Loucy (cell line): ENCODE results near the gene PI4KA.

ENCODE experiments used
- H2AFZ ChIP-seq: fragments of 200-600 bp; sonication (generic); 2 replicates; pipeline ENCODE4 v1.6.0; 2016; ENCODE audit warnings: antibody characterized with exemption, mild to moderate bottlenecking, low read length, moderate library complexity
- H3F3A ChIP-seq: fragments of 200-600 bp; 2 replicates; pipeline ENCODE4 v1.6.0; 2016; ENCODE audit warnings: antibody characterized with exemption, low read depth, mild to moderate bottlenecking
- H3K27me3 ChIP-seq: fragments of 200-600 bp; sonication (generic); 2 replicates; pipeline ENCODE4 v1.6.1; 2014; ENCODE audit warnings: low read length, mild to moderate bottlenecking; ENCODE audit not compliant: insufficient read depth, poor library complexity, severe bottlenecking
- H3K36me3 ChIP-seq: fragments of 200-600 bp; sonication (generic); 2 replicates; pipeline ENCODE4 v1.6.1; 2016; ENCODE audit warnings: low read length; ENCODE audit not compliant: insufficient read depth
- H3K4me1 ChIP-seq: fragments of 200-600 bp; sonication (generic); 2 replicates; pipeline ENCODE4 v1.5.1; 2014; ENCODE audit warnings: low read length, mild to moderate bottlenecking; ENCODE audit not compliant: insufficient read depth, poor library complexity, severe bottlenecking
- H3K4me2 ChIP-seq: fragments of 200-600 bp; sonication (generic); 2 replicates; pipeline ENCODE4 v1.6.0; 2014; ENCODE audit warnings: antibody characterized with exemption, low read length, low read depth, mild to moderate bottlenecking; ENCODE audit not compliant: poor library complexity, severe bottlenecking
- H3K4me3 ChIP-seq: fragments of 200-600 bp; sonication (generic); 2 replicates; pipeline ENCODE4 v1.5.1; 2014; ENCODE audit warnings: low read length, mild to moderate bottlenecking, mixed read lengths; ENCODE audit not compliant: poor library complexity, severe bottlenecking
- H3K79me2 ChIP-seq: fragments of 200-600 bp; sonication (generic); 2 replicates; pipeline ENCODE4 v1.6.1; 2014; ENCODE audit warnings: low read length; ENCODE audit not compliant: insufficient read depth
- H3K9ac ChIP-seq: fragments of 200-600 bp; sonication (generic); 2 replicates; pipeline ENCODE4 v1.6.0; 2014; ENCODE audit warnings: mild to moderate bottlenecking, low read depth, low read length, moderate library complexity; ENCODE audit not compliant: poor library complexity, severe bottlenecking
- H3K9me2 ChIP-seq: fragments of 200-600 bp; sonication (generic); replicated peaks from 2 replicates; pipeline ENCODE4 v1.6.1; 2016; ENCODE audit warnings: low read depth, low read length, mixed read lengths
- H3K9me3 ChIP-seq: fragments of 200-600 bp; sonication (generic); 2 replicates; pipeline ENCODE4 v1.6.1; 2014; ENCODE audit warnings: mild to moderate bottlenecking, antibody characterized with exemption, low read length, low read depth; ENCODE audit not compliant: insufficient read depth
- H4K20me1 ChIP-seq: fragments of 200-600 bp; sonication (generic); 2 replicates; pipeline ENCODE4 v1.6.0; 2014; ENCODE audit warnings: antibody characterized with exemption, low read length, mild to moderate bottlenecking; ENCODE audit not compliant: insufficient read depth, poor library complexity, severe bottlenecking
- EZH2phosphoT487 ChIP-seq: fragments of 200-600 bp; IDR thresholded peaks from 2 replicates; pipeline ENCODE4 v1.6.1; 2018; ENCODE audit warnings: antibody characterized with exemption, mild to moderate bottlenecking, moderate library complexity, borderline replicate concordance
- TF ChIP-seq, protein P1 (sequence below): fragments of 200-600 bp; sonication (generic); conservative IDR thresholded peaks from 2 replicates; pipeline ENCODE4 v1.5.1; 2014; ENCODE audit warnings: mild to moderate bottlenecking, antibody characterized with exemption, low read length

Gene PI4KA

DNA sequence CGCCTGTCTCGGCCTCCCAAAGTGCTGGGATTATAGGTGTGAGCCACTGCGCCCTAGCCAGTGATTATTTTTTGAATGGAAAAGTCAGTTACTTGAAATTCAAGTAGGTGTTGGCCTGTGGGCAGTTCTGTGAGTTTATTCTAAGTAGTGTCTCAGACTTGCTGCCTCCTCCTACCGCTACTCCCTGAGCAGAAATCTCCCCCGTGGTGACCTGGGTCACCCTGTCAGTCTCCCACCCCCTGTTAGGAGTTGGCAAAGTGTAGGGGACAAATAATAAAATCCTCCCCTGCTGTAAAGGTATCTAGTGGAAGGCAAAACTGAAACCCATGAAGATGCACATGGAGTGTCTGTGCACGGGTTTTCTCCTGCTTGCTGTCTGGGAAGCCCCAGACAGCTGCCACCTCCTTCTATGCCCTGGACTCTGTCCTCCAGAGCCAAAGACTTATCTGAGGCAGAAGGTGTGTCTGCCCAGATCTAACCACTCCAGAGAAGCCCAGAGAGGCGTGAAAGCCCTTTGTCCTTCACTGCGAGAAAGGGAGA is 26.5 kb upstream of the PI4KA start:
- Histone ChIP-seq H3K36me3 (peaks cover 44% of the 10 kb centered on the region; the same call in 1 of the 2 replicates), H3K4me2 (no peak overlapping the region), H3F3A (no peaks in the 10 kb centered on the region), H3K79me2 (no peaks in the 10 kb centered on the region), H3K27me3 (no peaks in the 10 kb centered on the region), H2AFZ (no peak overlapping the region), H3K4me1 (no peaks in the 10 kb centered on the region), H3K4me3 (no peak overlapping the region), H3K9ac (no peak overlapping the region), H3K9me2 (no peaks in the 10 kb centered on the region), H3K9me3 (no peaks in the 10 kb centered on the region), H4K20me1 (no peaks in the 10 kb centered on the region)
- no peak for TF ChIP-seq EZH2phosphoT487
- TF ChIP-seq, protein P1, sequence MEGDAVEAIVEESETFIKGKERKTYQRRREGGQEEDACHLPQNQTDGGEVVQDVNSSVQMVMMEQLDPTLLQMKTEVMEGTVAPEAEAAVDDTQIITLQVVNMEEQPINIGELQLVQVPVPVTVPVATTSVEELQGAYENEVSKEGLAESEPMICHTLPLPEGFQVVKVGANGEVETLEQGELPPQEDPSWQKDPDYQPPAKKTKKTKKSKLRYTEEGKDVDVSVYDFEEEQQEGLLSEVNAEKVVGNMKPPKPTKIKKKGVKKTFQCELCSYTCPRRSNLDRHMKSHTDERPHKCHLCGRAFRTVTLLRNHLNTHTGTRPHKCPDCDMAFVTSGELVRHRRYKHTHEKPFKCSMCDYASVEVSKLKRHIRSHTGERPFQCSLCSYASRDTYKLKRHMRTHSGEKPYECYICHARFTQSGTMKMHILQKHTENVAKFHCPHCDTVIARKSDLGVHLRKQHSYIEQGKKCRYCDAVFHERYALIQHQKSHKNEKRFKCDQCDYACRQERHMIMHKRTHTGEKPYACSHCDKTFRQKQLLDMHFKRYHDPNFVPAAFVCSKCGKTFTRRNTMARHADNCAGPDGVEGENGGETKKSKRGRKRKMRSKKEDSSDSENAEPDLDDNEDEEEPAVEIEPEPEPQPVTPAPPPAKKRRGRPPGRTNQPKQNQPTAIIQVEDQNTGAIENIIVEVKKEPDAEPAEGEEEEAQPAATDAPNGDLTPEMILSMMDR = no peak

- Histone ChIP-seq H3K27me3 (no peaks in the 10 kb centered on the region), H3K9me3 (no peaks in the 10 kb centered on the region), H3K4me1 (no peaks in the 10 kb centered on the region), H3K4me2 (no peak overlapping the region), H3F3A (no peaks in the 10 kb centered on the region), H3K4me3 (no peak overlapping the region), H3K36me3 (peaks cover 44% of the 10 kb centered on the region; the same call in 1 of the 2 replicates), H3K9me2 (no peaks in the 10 kb centered on the region), H2AFZ (no peak overlapping the region), H3K9ac (no peak overlapping the region), H3K79me2 (no peaks in the 10 kb centered on the region), H4K20me1 (no peaks in the 10 kb centered on the region)
- no peak for TF ChIP-seq EZH2phosphoT487
- TF ChIP-seq, protein P1 = no peak
Measured at GRCh38 chr22:20884454-20884853, 25.8 kb upstream of the PI4KA start.

GRCh38 chr22:20882855-20883254 is 24.2 kb upstream of the PI4KA start:
- Histone ChIP-seq H3K9ac (no peak overlapping the region), H2AFZ (no peak overlapping the region), H3K27me3 (no peaks in the 10 kb centered on the region)

More at GRCh38 chr22:20882855-20883254, 24.2 kb upstream of the PI4KA start:
- peaks cover 31% of the 10 kb centered on the region; the same call in 1 of the 2 replicates for H3K36me3 ChIP-seq
- no peaks in the 10 kb centered on the region for H3K79me2 ChIP-seq
- no peak overlapping the region for H3K4me3 ChIP-seq
- TF ChIP-seq, protein P1 = no peak
- no peak for TF ChIP-seq EZH2phosphoT487
- no peaks in the 10 kb centered on the region for H3K9me3 ChIP-seq
- no peaks in the 10 kb centered on the region for H3K4me1 ChIP-seq
- no peaks in the 10 kb centered on the region for H3F3A ChIP-seq
- H3K4me2 ChIP-seq = no peak overlapping the region
- no peaks in the 10 kb centered on the region for H3K9me2 ChIP-seq
- H4K20me1 ChIP-seq = no peaks in the 10 kb centered on the region
